ENCODE data around the gene SYNDIG1. TPM values are rescaled to one million over a fixed set of nuclear protein-coding genes. Genes with fewer than 3 reads are reported as not detected.

SYNDIG1 gene
- total RNA-seq, 1 experiment from 2014 or later, result not detected

DNA sequence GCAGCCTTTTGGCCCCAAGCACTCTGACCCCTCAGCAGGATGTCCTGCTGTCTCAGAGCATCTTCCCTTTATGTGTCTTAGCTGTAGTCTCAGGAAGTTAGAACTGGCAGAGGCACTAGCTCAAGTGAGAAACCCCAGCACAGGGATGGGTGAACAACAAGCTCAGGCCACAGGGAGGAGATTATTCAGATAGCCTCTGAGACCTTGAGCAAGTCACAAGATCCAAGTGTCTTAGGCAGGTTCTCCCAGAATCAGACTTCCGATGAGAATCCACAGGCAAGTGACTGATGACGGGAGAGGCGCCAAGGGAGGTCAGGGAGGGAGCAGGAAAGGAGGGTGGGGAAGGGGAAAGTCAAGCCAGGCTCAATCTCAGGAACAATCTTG, 13.0 kb upstream of the SYNDIG1 start:
- H3K4me1 ChIP-seq (ENCODE audit: control insufficient read depth, insufficient read depth, low read length), result no peaks in the 10 kb centered on the region
- ChIA-PET CTCF (no interaction called here), POLR2A (no interaction called here)
- BruUV-seq (replicated peaks), result no TSS peak
- TF ChIP-seq SIN3A (IDR thresholded peaks at IDR 0.05; ENCODE audit: borderline replicate concordance, insufficient read depth, low read depth, low read length) (no peak), TCF7L2 (IDR thresholded peaks at IDR 0.05; ENCODE audit: low read depth, low read length) (no peak), POLR2AphosphoS5 (IDR thresholded peaks at IDR 0.05; ENCODE audit: low read depth, low read length) (no peak)
- TF ChIP-seq, protein P1, sequence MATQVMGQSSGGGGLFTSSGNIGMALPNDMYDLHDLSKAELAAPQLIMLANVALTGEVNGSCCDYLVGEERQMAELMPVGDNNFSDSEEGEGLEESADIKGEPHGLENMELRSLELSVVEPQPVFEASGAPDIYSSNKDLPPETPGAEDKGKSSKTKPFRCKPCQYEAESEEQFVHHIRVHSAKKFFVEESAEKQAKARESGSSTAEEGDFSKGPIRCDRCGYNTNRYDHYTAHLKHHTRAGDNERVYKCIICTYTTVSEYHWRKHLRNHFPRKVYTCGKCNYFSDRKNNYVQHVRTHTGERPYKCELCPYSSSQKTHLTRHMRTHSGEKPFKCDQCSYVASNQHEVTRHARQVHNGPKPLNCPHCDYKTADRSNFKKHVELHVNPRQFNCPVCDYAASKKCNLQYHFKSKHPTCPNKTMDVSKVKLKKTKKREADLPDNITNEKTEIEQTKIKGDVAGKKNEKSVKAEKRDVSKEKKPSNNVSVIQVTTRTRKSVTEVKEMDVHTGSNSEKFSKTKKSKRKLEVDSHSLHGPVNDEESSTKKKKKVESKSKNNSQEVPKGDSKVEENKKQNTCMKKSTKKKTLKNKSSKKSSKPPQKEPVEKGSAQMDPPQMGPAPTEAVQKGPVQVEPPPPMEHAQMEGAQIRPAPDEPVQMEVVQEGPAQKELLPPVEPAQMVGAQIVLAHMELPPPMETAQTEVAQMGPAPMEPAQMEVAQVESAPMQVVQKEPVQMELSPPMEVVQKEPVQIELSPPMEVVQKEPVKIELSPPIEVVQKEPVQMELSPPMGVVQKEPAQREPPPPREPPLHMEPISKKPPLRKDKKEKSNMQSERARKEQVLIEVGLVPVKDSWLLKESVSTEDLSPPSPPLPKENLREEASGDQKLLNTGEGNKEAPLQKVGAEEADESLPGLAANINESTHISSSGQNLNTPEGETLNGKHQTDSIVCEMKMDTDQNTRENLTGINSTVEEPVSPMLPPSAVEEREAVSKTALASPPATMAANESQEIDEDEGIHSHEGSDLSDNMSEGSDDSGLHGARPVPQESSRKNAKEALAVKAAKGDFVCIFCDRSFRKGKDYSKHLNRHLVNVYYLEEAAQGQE (IDR thresholded peaks at IDR 0.05; ENCODE audit: insufficient read depth in 1 of 2, low read depth in 2 of 2, low read length in 1 of 2), result no peak
- TF ChIP-seq, protein P2, sequence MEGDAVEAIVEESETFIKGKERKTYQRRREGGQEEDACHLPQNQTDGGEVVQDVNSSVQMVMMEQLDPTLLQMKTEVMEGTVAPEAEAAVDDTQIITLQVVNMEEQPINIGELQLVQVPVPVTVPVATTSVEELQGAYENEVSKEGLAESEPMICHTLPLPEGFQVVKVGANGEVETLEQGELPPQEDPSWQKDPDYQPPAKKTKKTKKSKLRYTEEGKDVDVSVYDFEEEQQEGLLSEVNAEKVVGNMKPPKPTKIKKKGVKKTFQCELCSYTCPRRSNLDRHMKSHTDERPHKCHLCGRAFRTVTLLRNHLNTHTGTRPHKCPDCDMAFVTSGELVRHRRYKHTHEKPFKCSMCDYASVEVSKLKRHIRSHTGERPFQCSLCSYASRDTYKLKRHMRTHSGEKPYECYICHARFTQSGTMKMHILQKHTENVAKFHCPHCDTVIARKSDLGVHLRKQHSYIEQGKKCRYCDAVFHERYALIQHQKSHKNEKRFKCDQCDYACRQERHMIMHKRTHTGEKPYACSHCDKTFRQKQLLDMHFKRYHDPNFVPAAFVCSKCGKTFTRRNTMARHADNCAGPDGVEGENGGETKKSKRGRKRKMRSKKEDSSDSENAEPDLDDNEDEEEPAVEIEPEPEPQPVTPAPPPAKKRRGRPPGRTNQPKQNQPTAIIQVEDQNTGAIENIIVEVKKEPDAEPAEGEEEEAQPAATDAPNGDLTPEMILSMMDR (IDR thresholded peaks at IDR 0.05), result no peak
- H3K9me3 ChIP-seq (ENCODE audit: control insufficient read depth, insufficient read depth, low read depth, low read length), result no peaks in the 10 kb centered on the region
- ATAC-seq (no peak), DNase-seq (ENCODE audit: low read depth, low spot score) (no peak)
- in situ Hi-C loops (cut with HindIII; ENCODE audit: low pct_unique_long_range_greater_than_20kb, low sequenced_read_pairs), result no loop called here
- H3K4me3 ChIP-seq (ENCODE audit: low read depth in 2 of 2, low read length in 2 of 2), result no peak overlapping the region
- intact Hi-C loops (cut with micrococcal nuclease; ENCODE audit: unreplicated experiment), result no loop called here
- no peak overlapping the region for H3K27ac ChIP-seq (ENCODE audit: low read length)
- no peaks in the 10 kb centered on the region for H3K36me3 ChIP-seq (ENCODE audit: control insufficient read depth, insufficient read depth, low read length)
- H3K27me3 ChIP-seq (ENCODE audit: control insufficient read depth, insufficient read depth, low read length), result peaks cover 9% of the 10 kb centered on the region

- DNase-seq (ENCODE audit: low read depth, low spot score) (no peak), ATAC-seq (no peak)
- H3K27me3 ChIP-seq (ENCODE audit: control insufficient read depth, insufficient read depth, low read length), result peaks cover 9% of the 10 kb centered on the region
- intact Hi-C loops (cut with micrococcal nuclease; ENCODE audit: unreplicated experiment) (no loop called here), in situ Hi-C loops (cut with HindIII; ENCODE audit: low pct_unique_long_range_greater_than_20kb, low sequenced_read_pairs) (no loop called here)
- H3K4me3 ChIP-seq (ENCODE audit: low read depth in 2 of 2, low read length in 2 of 2), result no peak overlapping the region
- ChIA-PET CTCF (no interaction called here), POLR2A (no interaction called here)
- TF ChIP-seq SIN3A (IDR thresholded peaks at IDR 0.05; ENCODE audit: borderline replicate concordance, insufficient read depth, low read depth, low read length) (no peak), POLR2AphosphoS5 (IDR thresholded peaks at IDR 0.05; ENCODE audit: low read depth, low read length) (no peak), TCF7L2 (IDR thresholded peaks at IDR 0.05; ENCODE audit: low read depth, low read length) (no peak)
- TF ChIP-seq, protein P1 (IDR thresholded peaks at IDR 0.05; ENCODE audit: insufficient read depth in 1 of 2, low read depth in 2 of 2, low read length in 1 of 2), result no peak
- TF ChIP-seq, protein P2 (IDR thresholded peaks at IDR 0.05), result no peak
- no peaks in the 10 kb centered on the region for H3K4me1 ChIP-seq (ENCODE audit: control insufficient read depth, insufficient read depth, low read length)
- no peak overlapping the region for H3K27ac ChIP-seq (ENCODE audit: low read length)
- BruUV-seq (replicated peaks), result no TSS peak
- no peaks in the 10 kb centered on the region for H3K36me3 ChIP-seq (ENCODE audit: control insufficient read depth, insufficient read depth, low read length)
- H3K9me3 ChIP-seq (ENCODE audit: control insufficient read depth, insufficient read depth, low read depth, low read length), result no peaks in the 10 kb centered on the region
These were observed 11.0 kb upstream of the SYNDIG1 start for GRCh38 chr20:24458436-24458835.

Data from Panc1 (cell line).